Measurements from ENCODE around the gene DBNDD2.

DBNDD2 gene

GRCh38 chr20:45407783-45408645, at the start of gene DBNDD2:
Gene DBNDD2 (plus strand): TSS chr20:45408289. CDS start chr20:45408468, 179 bp downstream.
- DNase-seq, result no peak

- peak; percentile 62 for DNase-seq
Measured at GRCh38 chr20:45359069-45359405, 49.1 kb upstream of the DBNDD2 start.

GRCh38 chr20:45359406-45360148, 48.5 kb upstream of the DBNDD2 start:
- peak; percentile 59 for DNase-seq

- no peak for DNase-seq
Measured at GRCh38 chr20:45361793-45362192, 46.3 kb upstream of the DBNDD2 start.

GRCh38 chr20:45362804-45363610, 45.1 kb upstream of the DBNDD2 start, which contains the start of gene SYS1:
Gene SYS1 (plus strand): TSS chr20:45363156. CDS start chr20:45363532, 376 bp downstream.
- peak; percentile 98 for DNase-seq

GRCh38 chr20:45363611-45364492, 44.2 kb upstream of the DBNDD2 start:
- DNase-seq, result no peak

GRCh38 chr20:45365444-45365970, 42.6 kb upstream of the DBNDD2 start:
- no peak for DNase-seq

GRCh38 chr20:45366192-45366591, 41.9 kb upstream of the DBNDD2 start:
- no peak for DNase-seq

GRCh38 chr20:45366631-45367030, 41.5 kb upstream of the DBNDD2 start:
- no peak for DNase-seq

GRCh38 chr20:45367126-45367525, 41.0 kb upstream of the DBNDD2 start:
- DNase-seq, result no peak

GRCh38 chr20:45368221-45368980, 39.7 kb upstream of the DBNDD2 start:
- DNase-seq, result no peak

GRCh38 chr20:45370571-45371160, 37.4 kb upstream of the DBNDD2 start:
- DNase-seq, result no peak

- no peak for DNase-seq
Measured at GRCh38 chr20:45372241-45372640, 35.8 kb upstream of the DBNDD2 start.

- no peak for DNase-seq
Measured at GRCh38 chr20:45372646-45373352, 35.3 kb upstream of the DBNDD2 start.

GRCh38 chr20:45373353-45374100, 34.6 kb upstream of the DBNDD2 start:
- peak; percentile 78 for DNase-seq

- no peak for DNase-seq
Measured at GRCh38 chr20:45374101-45374467, 34.0 kb upstream of the DBNDD2 start.

GRCh38 chr20:45374966-45375365, 33.1 kb upstream of the DBNDD2 start:
- no peak for DNase-seq

GRCh38 chr20:45377269-45377668, 30.8 kb upstream of the DBNDD2 start:
- DNase-seq, result no peak

GRCh38 chr20:45378191-45378590, 29.9 kb upstream of the DBNDD2 start, which contains the start of gene TP53TG5:
Gene TP53TG5 (minus strand): TSS chr20:45378325. CDS start chr20:45378236, 89 bp downstream.
- DNase-seq, result no peak
